ENCODE results near the gene RNPEPL1.
"Not testable (repeated sequence)": the region's sequence is repeated elsewhere in the genome, so short reads cannot be mapped to it uniquely, and the experiment has no call there.

RNPEPL1 gene, protein sequence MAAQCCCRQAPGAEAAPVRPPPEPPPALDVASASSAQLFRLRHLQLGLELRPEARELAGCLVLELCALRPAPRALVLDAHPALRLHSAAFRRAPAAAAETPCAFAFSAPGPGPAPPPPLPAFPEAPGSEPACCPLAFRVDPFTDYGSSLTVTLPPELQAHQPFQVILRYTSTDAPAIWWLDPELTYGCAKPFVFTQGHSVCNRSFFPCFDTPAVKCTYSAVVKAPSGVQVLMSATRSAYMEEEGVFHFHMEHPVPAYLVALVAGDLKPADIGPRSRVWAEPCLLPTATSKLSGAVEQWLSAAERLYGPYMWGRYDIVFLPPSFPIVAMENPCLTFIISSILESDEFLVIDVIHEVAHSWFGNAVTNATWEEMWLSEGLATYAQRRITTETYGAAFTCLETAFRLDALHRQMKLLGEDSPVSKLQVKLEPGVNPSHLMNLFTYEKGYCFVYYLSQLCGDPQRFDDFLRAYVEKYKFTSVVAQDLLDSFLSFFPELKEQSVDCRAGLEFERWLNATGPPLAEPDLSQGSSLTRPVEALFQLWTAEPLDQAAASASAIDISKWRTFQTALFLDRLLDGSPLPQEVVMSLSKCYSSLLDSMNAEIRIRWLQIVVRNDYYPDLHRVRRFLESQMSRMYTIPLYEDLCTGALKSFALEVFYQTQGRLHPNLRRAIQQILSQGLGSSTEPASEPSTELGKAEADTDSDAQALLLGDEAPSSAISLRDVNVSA

DNA sequence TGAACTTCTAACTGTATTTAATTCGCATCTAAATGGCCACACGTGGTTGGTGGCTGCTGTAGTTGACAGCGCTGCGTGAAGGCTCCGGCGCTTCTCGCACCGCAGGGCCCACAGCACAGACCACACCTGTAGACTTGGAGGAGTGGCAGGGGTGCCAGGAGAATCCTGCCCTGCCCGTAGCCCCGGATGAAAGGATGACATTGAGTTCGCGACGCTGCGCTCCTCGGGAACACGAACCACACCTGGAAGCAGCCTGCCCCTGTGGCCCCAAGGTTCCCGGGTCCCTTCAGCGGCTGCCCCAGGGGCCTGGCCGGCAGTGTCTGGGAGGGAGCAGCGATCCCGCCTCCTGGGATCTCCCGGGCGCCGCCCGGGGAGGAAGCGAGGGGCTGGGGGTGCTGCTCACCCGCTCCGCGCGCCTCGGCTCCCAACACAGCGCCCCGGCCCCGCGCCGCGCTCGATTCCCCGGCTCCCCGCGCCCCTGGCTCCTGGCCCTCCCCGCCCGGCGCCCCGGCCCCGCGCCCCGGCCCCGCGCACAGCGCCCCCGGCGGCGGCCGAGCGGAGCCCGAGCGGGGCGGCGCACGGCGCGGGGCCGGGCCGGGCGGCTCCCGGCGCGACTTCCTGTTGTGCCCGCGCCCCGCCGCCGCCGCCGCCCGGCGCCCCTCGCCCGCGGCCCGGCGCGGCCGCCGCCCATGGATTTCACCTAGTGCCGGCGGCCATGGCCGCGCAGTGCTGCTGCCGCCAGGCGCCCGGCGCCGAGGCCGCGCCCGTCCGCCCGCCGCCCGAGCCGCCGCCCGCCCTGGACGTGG is at the start of gene RNPEPL1:
RNPEPL1 (plus strand) TSS at position 613 of the 806 bp plus-strand sequence; CDS start at position 716, 103 bp downstream.
- peak; percentile 31 to 41 for DNase-seq

DNA sequence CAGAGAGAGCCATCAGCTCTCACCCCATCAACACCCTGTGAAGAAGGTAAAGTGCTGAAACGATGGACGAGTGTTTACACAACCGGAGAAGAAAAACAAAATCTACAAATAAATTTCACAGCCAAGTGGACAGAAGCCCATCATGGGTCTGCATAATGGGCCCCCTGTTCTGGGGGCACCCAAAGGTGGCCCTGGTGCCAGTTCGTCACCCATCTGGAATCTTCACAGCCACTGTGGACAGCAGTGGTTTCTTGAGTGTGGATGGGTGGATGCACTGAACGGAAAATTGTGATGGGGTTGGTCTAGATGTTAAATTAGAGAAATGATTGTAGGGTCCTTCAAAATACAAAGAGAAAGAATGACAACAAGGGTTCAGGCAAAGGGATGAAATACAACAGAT is 49.3 kb upstream of the RNPEPL1 start:
- DNase-seq, result no peak

DNA sequence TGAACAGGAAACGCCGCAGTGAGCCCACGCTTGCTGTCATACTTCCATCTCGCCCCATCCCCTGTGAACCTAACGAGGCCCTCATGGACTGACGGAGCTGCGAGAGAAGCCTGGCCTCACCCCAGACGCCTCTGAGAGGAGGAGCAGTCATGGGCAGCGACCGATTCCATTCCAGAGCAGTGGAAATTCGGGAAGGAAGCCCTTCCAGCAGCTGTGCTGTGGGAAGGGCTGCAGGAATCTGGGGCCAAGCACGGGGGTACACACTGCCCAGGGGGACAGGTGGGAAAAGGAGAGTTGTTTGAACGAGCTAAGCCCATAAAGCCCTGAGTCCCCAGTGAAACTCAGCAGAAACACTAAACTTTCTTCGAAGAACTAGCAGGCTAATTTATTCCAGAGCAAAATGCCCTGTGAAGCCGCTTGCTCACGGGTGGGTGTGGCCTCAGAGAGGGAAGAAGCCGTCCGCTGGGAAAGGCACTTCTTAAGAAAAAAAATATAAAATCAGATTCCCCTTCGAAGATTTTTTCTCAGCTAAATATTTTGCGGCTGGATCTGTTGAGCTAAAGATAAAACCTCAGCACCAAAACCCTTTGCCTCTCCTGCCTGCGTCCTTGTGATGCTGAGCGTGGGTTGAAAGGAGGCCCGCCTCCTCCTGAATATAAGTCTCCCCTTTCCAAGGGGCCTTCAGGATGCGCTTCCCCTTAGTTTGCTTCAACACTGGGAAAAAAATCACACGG is 48.7 kb upstream of the RNPEPL1 start:
- no peak for DNase-seq

DNA sequence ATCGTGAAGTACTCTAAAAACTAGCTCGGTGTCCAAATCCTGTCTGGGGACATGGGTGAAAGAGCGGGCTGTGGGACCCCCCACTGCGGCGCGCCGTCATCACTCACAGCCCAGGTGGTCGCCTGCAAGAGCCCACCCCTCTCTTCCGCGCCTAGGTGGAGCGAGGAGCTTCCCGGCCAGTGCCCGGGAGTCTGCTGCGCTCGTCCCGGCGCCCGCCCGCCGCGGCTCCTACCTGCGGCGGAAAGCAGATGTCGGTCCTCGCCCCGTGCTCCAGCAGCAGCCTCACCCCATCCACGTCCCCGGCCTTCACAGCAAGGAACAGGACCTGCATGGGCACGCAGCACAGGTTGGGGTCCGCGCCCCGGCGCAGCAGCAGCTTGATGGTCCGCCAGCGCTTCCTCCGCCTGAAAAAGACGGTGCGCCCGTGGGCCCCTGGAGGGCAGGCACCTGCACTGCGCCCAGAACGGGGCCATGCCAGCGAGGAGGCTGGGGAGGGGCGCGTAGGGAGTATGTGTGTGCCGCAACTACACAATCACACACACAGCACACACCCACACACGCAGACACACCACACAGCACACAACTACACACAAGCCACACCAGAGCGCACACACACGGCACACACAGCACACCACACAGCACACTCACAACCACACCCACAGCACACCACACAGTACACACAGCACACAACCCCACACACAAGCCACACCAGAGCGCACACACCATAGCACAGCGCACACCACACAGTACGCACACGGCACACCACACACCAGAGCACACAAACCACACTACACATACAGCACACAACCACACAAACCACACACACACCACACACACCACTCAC is 47.9 kb upstream of the RNPEPL1 start:
- no peak for DNase-seq

DNA sequence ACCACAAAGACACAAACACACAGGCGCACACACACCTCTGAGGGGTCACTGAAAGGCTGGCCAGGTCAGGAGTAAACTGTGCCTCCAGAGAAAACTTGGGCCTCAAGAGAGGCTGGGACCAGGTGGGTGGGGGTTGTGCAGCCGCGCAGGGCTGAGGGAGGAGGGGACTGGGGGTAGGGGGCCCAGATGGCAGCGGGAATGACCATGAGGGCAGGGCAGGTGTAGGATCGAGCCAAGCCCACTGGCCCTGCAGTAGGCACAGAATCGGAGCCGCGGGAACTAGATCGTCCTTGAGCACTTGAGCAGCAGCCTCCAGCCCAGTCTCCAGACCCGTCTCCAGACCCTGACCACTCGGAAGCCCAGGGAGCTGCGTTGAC is 47.3 kb upstream of the RNPEPL1 start:
- DNase-seq, result no peak

DNA sequence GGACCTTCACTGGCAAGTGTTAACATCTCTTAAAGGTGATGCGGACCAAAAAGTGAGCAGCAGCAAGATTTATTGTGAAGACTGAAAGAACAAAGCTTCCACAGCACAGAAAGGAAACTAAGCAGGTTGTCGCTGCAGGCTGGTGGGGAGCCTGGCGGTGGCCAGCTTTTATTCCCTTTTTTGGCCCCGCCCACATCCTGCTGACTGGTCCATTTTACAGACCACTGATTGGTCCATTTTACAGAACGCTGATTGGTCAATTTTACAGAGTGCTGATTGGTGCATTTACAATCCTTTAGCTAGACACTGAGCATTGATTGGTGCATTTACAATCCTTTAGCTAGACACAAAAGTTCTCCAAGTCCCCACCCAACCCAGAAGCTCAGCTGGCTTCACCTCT is 46.4 kb upstream of the RNPEPL1 start:
- not testable (repeated sequence) for DNase-seq

DNA sequence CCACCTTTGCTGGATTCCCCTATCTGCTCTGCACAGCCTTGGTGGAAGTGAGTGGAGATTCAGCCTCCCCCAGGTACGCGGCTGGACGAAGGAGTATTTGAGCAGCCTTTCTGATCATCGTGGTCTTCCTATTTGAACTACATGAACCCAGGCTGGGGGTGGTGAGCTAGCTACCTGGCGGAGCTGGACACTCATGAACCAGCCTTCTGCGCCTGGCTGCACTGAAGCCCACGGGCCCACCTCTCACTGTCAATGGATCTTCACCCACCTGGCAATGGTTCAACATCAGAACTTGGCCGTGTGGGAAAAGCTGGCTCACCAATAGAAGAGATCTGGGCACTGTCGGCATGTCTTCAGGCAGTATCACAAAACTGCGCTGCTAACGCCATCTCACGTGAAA is 45.9 kb upstream of the RNPEPL1 start:
- DNase-seq, result no peak

DNA sequence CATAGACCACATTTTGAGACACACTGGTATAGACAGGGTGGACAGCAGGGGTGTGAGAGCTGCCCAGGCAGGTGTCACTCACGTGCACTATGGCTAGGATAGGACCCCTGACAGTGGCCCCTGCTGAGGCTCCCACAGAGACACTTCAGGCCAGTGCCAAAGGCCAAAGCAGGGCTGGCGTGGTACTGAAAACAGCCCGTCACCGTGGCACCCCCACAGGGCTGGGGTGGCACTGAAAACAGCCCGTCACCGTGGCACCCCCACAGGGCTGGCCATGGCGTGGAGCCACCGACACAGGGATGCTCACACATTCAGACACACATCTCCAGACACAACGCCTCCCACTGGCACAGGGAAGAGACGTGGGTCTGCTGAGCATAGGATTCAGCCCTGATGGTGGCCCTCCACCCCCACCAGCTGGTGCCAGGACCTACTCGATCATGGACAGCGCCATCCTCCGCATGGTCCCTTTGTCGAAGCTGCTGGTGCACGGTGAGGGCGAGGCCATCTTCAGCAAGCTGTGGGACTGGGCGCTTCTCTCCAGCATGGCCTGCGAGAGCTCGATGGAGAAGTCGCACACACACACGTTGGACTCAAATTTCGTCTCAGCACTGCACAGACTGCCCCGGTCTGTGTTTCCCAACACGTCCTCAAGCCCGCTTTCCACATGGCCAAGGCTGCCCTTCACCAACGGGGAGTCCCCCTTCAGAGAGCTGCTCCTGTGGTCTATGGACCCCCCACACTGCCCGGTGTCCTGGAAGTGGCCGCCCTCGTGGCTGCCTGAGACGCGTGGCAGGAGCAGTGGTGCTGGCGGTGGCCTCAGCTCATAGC is 44.6 kb upstream of the RNPEPL1 start:
- no peak for DNase-seq

DNA sequence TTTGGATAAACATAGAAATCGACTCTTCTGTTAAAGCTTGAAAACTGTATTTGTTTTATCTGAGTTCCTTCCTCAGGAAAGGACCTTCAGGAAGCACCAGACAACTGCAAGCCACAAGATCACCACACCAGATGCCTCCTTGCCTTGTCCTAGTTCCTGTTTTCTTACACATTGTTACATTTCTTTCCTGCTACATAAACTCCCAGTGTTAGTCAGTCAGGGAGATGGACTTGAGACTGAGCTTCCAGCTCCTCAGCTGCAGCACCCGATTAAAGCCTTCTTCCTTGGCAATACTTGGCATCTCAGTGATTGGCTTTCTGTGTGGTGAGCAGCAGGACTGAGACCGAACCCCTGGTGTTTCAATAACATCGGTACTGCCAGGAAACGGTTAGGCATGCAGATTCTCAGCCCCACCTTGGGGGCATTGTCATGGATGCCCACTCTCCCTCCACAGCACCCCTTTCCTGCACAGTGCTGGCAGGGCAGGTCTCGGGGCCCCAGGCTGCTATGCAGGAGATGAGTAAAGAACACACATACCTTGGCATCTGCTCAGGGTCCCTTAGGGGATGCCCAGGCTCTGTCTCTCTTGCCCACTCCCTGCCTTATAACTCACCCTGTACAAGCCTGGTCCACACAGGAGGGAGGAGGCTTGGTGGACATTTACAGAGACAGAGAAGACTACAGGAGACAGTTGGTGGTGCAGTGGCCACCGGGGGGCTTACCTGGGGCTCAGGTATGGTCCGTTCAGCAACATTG is 43.1 kb upstream of the RNPEPL1 start:
- DNase-seq, result no peak

DNA sequence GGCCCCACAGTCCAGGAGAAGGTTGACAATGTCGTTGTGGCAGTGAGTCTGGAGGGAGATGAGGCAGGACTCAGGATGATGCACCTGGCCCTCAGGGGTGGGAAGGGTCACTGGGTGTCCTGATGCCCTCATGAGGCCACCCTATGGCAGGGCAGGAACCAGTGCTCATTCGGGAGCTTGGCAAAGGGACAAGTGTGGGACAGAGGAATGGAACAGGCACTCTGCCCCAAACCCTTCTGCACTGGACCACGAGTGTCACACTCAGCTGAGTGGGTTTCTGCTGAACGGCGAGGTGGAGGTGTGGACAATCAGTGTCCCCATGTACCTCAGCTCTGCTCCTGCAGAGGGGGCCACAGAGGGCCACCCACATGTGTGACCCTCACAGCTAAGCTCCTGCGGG is 42.5 kb upstream of the RNPEPL1 start:
- DNase-seq, result no peak

DNA sequence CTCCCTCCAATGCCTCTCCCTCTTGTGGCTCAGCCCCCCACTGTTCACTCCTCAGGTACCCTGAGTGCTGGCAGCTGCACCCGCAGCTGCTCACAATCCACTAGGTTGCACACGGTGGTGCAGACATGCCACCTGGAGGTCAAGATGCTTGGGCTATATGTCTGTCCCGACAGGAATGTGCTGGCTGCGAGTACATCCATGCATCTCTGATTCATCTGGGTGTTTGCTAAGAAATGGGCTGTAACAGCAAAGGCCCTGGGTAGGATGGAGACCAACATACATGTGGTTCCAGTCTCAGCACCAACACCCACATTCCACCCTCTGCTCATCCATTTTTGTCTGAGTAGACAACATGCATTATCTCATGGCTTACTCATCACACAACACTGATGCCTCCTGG is 41.8 kb upstream of the RNPEPL1 start:
- DNase-seq, result no peak

DNA sequence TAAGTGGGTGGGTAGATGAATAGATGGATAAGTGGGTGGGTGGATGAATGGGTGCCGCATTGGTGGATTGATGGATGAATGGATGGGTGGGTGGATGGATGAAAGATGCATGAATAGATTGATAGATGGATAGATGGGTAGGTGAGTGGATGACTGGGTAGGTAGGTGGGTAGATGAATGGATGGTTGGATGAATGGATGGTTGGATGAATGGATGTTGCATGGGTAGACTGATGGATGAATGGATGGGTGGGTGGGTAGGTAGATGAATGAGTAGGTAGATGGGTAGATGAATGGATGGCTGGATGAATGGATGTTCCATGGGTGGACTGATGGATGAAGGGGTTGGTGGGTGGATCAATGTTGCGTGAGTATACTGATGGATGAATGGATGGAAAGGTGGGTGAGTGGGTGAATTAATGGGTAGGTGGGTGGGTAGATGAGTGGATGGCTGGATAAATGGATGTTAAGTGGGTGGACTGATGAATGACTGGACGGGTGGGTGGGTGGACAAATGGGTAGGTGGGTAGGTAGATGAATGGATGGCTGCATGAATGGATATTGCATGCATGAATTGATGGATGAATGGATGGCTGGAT is 41.0 kb upstream of the RNPEPL1 start:
- no peak for DNase-seq

DNA sequence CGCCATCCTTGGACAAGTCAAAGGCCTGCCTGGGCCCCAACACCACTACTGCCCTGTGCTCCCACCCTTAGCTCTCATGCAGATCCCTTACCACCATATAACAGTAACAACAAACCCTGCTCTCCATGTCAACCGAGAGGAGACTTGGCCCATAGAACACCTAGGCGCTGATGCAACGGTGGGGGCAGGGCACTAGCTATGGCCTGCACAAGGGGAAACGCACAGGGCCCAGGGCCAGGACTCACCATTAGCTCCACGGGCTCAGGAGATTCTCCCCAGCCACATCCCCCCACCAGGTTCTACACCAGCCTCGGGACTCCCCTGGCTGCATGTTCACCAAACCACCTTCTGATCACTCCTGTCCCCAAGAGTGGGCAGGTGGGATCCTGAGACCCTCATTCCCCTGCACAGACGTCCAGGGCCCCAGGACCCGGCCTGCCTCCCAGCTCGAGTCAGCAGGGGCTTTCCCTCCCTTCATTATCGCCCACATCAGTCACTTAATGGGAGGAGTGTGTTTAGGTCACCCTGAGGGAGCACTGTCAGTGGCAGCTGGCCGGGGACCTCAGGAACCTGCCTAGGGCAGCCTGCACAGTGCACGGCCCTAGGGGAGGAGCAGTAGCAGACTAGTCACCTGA is 39.8 kb upstream of the RNPEPL1 start:
- DNase-seq, result no peak

DNA sequence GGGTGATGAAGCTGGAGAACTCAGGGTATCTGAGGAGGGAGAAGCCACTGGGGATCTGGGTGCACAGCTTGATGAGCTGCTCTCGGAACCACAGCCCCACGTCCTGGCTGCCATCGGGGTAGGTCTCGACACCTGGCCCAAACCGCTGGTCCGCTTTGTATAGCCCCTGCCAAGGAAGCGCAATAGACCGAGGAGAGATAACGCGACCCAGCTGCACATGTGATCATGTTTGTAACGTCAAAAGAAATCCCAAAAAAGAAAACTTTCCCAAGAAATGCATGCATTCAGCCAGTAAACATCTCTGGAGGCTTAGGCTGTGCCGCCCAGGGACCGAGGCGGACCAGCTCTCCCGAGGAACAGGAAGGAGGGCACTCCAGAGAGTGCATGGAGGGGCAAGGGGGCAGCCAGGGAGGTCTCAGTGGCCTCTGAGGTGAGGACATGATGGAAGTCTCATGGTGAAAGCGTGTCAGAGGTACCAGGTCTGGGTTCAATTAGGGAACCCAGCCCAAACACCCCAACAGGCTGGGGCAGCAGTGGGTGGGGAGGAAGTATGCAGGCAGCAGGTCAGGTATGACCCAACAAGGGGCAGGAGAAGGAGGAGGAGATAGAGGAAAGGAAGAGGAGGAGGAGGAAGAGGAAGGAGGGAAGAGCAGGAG is 38.8 kb upstream of the RNPEPL1 start:
- DNase-seq, result no peak

DNA sequence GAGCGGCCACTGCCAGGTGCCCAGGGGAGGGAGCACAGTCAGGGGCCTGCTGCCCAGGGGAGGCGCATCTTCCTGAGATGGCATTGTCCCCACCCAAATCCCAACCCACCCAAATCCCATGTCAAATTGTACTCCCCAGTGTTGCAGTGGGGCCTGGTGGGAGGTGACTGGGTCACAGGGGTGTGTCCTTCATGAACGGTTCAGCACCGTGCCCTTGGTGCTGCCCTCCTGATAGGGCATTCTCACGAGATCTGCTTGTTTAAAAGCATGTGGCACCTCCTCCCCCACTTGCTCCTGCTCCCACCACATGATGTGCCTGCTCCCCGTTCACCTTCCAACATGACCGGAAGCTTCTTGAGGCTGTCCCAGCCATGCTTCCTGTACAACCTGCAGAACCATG is 38.1 kb upstream of the RNPEPL1 start:
- DNase-seq, result no peak

DNA sequence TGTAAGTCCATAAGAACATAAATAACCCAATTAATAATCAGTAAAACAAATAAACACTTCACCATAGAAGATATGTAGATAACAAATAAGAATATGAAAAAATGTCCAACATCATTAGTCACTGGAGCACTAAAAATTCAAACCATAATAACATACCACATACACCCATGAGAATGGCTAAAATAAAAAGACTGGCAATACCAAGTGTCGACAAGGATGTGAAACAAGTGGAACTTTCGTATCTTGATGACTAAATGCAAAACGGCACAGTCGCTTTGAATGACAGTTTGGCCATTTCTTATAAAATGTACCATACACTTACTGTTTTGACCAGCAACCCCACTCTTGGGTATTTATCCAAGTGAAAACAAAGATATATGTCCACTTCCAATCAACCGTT is 37.2 kb upstream of the RNPEPL1 start:
- DNase-seq, result no peak

DNA sequence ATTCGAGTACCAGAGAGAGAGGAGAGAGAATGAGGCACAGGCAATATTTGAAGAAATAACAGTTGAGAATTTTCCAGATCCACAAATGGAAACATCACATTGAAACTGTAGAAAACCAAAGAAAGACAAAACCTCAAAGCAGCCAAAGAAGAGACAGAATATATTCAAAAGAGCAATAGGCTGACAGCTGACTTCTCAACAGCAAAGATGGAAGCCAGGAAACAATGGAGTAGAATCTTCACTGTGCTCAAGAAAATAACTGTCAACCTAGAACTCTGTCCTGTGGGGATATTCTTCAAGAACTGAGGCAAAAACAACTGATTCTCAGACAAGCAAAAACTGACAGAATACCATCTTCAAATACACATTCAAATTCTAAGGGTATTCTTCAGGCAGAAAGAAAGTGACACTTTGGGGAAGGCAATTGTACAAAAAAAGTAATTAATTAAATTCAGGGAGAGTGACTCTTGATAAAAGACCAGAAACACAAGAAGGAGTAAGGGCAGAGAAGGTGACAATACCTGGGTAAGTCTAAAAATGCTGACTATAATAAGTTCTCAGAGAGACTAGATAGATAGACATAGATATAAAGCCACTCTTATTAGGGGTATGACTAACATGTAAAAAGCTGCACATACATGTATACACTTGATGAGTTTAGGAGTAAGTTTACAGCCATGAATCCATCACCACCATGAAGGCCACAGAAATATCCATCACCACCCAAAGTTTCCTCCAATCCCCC is 36.1 kb upstream of the RNPEPL1 start:
- no peak for DNase-seq

Data from activated CD4-positive, alpha-beta T cell treated with anti-CD3 and anti-CD28 coated beads, Interleukin-2, amount 50 U/mL, for 4 hours (primary cell).